Upper lobe of left lung (tissue), 4 donors: ENCODE measurements around the gene EZH2.

ENCODE experiments used
- EP300 ChIP-seq, 4 donors: sonication (generic); formaldehyde crosslinking; IDR thresholded peaks; one replicate each; pipeline ENCODE4 v1.5.1; 2017; ENCODE audit warnings: antibody characterized with exemption in 4 of 4, control low read depth in 2 of 4
- POLR2A ChIP-seq, 4 donors: fragments of 450-650 bp; IDR thresholded peaks; one replicate each; pipeline ENCODE4 v1.5.1; 2016 to 2017; ENCODE audit warnings: antibody characterized with exemption in 4 of 4, mild to moderate bottlenecking in 2 of 4
- TF ChIP-seq, protein P1 (sequence below), 6 experiments: fragments of 450-650 bp in 4 of 6; fragments of 200-600 bp in 2 of 6; sonication (generic) in 2 of 6; IDR thresholded peaks; one replicate each; pipeline ENCODE4 v1.5.1; 2016 to 2019; ENCODE audit warnings: antibody characterized with exemption in 6 of 6

DNA sequence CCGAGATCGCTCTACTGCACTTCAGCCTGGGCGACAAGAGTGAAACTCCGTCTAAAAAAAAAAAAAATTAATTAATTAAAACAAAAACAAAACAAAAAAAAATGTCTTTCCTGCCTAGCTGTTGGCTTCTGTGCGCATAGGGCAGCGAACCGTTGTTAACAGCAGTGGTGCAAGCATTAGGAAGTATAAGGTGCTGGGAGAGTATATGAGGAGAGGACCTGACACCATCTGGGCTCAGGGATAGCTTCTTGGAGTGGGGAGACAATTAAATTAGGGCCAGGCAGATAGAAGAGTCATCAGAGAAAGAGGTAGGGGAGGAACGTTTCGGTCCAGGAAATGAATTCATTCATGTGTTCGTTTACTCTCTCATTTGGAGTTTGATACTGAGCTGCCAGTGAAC is 46.2 kb upstream of the EZH2 start:
- TF ChIP-seq, protein P1, sequence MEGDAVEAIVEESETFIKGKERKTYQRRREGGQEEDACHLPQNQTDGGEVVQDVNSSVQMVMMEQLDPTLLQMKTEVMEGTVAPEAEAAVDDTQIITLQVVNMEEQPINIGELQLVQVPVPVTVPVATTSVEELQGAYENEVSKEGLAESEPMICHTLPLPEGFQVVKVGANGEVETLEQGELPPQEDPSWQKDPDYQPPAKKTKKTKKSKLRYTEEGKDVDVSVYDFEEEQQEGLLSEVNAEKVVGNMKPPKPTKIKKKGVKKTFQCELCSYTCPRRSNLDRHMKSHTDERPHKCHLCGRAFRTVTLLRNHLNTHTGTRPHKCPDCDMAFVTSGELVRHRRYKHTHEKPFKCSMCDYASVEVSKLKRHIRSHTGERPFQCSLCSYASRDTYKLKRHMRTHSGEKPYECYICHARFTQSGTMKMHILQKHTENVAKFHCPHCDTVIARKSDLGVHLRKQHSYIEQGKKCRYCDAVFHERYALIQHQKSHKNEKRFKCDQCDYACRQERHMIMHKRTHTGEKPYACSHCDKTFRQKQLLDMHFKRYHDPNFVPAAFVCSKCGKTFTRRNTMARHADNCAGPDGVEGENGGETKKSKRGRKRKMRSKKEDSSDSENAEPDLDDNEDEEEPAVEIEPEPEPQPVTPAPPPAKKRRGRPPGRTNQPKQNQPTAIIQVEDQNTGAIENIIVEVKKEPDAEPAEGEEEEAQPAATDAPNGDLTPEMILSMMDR (IDR thresholded peaks at IDR 0.05) = no peak
- TF ChIP-seq POLR2A (IDR thresholded peaks at IDR 0.05) (no peak), EP300 (IDR thresholded peaks at IDR 0.05) (no peak)
